ENCODE data around the gene ANO4.

Gene ANO4

DNA sequence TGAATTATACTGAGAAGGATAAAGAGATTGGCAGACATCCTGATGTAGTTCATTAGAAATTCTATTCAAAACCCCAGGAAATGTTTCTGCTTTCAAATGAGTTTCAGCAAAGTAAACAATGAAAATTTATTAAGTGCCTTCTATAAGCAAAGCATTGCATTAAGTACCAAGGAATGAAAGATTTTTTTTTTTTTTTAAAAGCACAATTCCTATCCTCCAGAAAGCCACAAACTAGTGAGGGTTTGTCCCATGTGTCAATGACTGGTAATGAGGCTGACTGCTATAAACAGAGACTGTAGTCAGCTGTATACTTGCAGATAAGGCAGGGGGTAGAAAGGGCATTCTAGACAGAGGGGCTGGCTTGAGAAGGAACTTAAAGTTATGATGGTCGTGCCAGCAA lies 6.7 kb downstream of the ANO4 start:
- no peak for DNase-seq (ENCODE audit: low read depth)
- TF ChIP-seq, protein P1, sequence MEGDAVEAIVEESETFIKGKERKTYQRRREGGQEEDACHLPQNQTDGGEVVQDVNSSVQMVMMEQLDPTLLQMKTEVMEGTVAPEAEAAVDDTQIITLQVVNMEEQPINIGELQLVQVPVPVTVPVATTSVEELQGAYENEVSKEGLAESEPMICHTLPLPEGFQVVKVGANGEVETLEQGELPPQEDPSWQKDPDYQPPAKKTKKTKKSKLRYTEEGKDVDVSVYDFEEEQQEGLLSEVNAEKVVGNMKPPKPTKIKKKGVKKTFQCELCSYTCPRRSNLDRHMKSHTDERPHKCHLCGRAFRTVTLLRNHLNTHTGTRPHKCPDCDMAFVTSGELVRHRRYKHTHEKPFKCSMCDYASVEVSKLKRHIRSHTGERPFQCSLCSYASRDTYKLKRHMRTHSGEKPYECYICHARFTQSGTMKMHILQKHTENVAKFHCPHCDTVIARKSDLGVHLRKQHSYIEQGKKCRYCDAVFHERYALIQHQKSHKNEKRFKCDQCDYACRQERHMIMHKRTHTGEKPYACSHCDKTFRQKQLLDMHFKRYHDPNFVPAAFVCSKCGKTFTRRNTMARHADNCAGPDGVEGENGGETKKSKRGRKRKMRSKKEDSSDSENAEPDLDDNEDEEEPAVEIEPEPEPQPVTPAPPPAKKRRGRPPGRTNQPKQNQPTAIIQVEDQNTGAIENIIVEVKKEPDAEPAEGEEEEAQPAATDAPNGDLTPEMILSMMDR (conservative IDR thresholded peaks at IDR 0.05; ENCODE audit: low read length): no peak
- H3K4me3 ChIP-seq (ENCODE audit: low read length): no peak overlapping the region

DNA sequence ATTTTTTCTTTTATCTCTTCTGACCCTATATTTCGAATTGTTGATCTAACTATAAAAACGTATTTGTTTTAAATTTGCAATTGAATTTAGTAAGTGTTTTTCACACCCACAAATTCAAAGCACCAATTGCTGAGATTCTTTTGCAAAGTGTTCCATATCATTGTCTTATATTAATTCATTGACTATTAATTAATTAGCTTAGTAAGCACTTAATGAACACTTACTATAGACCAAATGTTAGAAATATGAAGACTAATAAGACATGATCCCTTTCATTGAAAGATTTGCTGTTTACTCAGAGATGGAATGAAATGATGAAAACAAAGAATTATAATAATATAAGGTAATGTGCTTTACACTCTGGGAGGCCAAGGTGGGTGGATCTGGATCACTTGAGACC lies 14.2 kb downstream of the ANO4 start:
- TF ChIP-seq, protein P1 (conservative IDR thresholded peaks at IDR 0.05; ENCODE audit: low read length): no peak
- DNase-seq (ENCODE audit: low read depth): no peak
- H3K4me3 ChIP-seq (ENCODE audit: low read length): no peak overlapping the region

DNA sequence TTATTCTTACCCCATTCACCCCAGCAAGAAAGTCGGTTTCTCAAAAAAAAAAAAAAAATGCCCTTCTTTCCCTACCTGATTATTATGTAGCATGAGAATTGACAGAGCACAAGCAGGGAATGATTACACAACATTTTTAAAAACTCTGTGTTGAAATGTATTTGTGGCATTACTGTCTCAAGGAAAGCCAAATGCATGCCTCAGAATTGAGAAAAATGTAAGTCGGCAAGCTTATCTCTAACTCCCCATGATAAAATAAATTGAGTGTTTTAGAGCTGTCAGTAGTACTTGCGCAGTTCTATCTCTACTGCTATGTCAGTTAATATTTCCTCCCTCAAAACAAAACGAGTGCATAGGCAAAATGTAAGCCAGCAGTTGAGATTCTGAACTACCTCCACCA lies 25.7 kb downstream of the ANO4 start:
- TF ChIP-seq, protein P1 (conservative IDR thresholded peaks at IDR 0.05; ENCODE audit: low read length): no peak
- H3K4me3 ChIP-seq (ENCODE audit: low read length): no peak overlapping the region
- peak; percentile 21 for DNase-seq (ENCODE audit: low read depth)

DNA sequence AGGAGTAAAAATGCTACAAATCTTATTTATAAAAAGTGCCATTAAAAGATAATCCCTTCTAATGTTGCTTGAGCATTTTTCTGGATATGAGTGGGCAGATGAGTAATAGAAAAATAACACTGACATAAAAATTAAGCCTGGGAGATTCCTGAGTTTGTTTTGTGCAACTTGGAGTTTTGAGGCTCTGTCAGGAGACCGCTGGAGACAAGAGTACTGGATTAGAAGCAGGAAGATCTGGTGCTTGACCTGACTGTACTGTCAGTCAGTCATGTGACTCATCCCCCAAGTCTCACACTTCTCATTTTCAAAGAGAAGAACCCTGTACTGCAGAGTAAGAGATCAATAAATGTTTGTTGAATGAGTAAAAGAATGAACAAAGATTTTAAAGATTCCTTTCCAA lies 29.4 kb downstream of the ANO4 start:
- DNase-seq (ENCODE audit: low read depth): peak; percentile 49
- no peak overlapping the region for H3K4me3 ChIP-seq (ENCODE audit: low read length)
- TF ChIP-seq, protein P1 (conservative IDR thresholded peaks at IDR 0.05; ENCODE audit: low read length): no peak

DNA sequence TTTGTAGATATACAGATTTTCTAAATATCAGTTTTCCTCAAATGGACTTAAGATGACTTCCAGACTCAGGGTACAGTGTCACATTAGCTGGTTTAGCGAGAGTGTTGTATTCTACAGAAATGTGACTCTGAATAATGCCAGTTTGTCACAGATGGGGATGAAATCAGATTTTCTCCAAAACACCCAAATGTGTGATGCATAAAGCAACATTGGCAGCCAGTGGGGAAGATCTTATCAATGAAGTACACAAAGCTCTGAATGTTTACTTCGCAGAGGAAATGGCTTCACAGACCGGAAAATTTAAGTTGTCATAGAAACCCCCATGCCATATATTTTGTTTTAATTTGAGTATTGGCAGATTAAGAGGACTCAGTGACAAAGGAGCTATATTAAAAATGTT lies 29.9 kb downstream of the ANO4 start:
- DNase-seq (ENCODE audit: low read depth): no peak
- TF ChIP-seq, protein P1 (conservative IDR thresholded peaks at IDR 0.05; ENCODE audit: low read length): no peak
- no peak overlapping the region for H3K4me3 ChIP-seq (ENCODE audit: low read length)

DNA sequence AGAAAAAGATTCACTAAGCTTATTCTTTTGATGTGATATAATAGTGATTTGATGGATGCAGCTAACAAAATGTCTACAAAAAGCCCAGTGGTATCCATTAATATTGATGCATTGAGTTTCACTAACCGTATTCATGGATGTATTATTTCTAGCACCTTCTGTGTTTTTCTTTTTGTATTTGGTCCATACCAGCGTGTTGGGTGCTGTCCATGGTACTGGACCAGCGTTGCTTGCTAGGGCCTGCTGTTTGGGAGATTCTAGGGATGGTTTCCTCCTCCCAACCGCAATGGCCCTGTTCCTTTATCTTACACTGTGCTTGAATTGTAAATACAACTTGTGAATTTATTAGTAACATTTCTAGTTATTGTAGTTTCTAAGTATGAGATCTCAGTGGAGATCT lies 31.7 kb downstream of the ANO4 start:
- peak; percentile 52 for DNase-seq (ENCODE audit: low read depth)
- TF ChIP-seq, protein P1 (conservative IDR thresholded peaks at IDR 0.05; ENCODE audit: low read length): no peak
- no peak overlapping the region for H3K4me3 ChIP-seq (ENCODE audit: low read length)

DNA sequence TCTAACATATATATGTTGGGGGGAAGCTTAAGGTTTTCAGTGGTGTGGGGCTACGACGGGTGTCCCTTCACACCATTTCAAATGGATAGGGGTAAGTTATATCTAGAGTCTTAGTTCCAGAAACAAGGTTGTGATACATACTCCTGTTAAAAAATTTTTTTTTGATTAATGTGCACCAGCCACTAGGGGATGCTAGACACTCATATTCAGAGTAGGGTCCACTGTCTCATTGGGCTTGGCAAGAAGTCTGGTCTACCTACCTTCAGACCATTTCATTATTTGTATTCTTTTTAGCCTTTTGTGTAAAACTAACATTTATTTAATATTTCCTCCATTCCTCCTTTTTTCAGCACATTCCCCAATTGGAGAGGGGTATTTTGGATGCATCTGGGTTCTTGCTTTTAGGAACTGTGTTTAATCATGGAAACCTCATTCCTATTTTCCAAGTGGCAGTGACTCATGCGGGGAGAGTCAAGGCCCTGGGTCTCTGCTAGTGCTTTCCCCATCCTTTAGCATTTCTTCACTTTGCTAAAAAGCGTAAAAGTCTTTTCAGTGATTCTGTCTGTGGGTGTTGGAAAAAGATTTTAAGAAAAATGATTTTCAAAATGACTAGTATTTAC lies 33.4 kb downstream of the ANO4 start:
- peak; percentile 50 for DNase-seq (ENCODE audit: low read depth)
- TF ChIP-seq, protein P1 (conservative IDR thresholded peaks at IDR 0.05; ENCODE audit: low read length): peak; percentile 78
- H3K4me3 ChIP-seq (ENCODE audit: low read length): no peak overlapping the region

All from AG10803 (cell line).